ENCODE data around the gene FGF22.
A peak's percentile ranks its signal among the peaks of the same experiment; 100 is the strongest.

FGF22 gene

GRCh38 chr19:651991-652390, 12.3 kb downstream of the FGF22 start:
- peaks cover 20% of the 10 kb centered on the region for H3K4me1 Mint-ChIP-seq
- no peak overlapping the region for H3K27ac Mint-ChIP-seq
- H3K27me3 Mint-ChIP-seq (ENCODE audit: low read depth), result no peaks in the 10 kb centered on the region
- no peak overlapping the region for H3K4me3 Mint-ChIP-seq
- peaks cover 7% of the 10 kb centered on the region for H3K36me3 Mint-ChIP-seq (ENCODE audit: low read depth)
- TF ChIP-seq, protein P1, sequence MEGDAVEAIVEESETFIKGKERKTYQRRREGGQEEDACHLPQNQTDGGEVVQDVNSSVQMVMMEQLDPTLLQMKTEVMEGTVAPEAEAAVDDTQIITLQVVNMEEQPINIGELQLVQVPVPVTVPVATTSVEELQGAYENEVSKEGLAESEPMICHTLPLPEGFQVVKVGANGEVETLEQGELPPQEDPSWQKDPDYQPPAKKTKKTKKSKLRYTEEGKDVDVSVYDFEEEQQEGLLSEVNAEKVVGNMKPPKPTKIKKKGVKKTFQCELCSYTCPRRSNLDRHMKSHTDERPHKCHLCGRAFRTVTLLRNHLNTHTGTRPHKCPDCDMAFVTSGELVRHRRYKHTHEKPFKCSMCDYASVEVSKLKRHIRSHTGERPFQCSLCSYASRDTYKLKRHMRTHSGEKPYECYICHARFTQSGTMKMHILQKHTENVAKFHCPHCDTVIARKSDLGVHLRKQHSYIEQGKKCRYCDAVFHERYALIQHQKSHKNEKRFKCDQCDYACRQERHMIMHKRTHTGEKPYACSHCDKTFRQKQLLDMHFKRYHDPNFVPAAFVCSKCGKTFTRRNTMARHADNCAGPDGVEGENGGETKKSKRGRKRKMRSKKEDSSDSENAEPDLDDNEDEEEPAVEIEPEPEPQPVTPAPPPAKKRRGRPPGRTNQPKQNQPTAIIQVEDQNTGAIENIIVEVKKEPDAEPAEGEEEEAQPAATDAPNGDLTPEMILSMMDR (IDR thresholded peaks at IDR 0.05; ENCODE audit: unreplicated experiment in 3 of 3), result no peak
- no peaks in the 10 kb centered on the region for H3K9me3 Mint-ChIP-seq

- Mint-ChIP-seq H3K36me3 (ENCODE audit: low read depth) (peaks cover 7% of the 10 kb centered on the region), H3K4me1 (peaks cover 20% of the 10 kb centered on the region), H3K4me3 (no peak overlapping the region), H3K9me3 (no peaks in the 10 kb centered on the region), H3K27me3 (ENCODE audit: low read depth) (no peaks in the 10 kb centered on the region), H3K27ac (no peak overlapping the region)
- TF ChIP-seq, protein P1 (IDR thresholded peaks at IDR 0.05; ENCODE audit: unreplicated experiment in 3 of 3), result no peak
Observed at GRCh38 chr19:652467-653389, 13.0 kb downstream of the FGF22 start.

GRCh38 chr19:653425-653824, 13.7 kb downstream of the FGF22 start:
- TF ChIP-seq, protein P1 (IDR thresholded peaks at IDR 0.05; ENCODE audit: unreplicated experiment in 3 of 3), result no peak
- no peaks in the 10 kb centered on the region for H3K9me3 Mint-ChIP-seq

DNA sequence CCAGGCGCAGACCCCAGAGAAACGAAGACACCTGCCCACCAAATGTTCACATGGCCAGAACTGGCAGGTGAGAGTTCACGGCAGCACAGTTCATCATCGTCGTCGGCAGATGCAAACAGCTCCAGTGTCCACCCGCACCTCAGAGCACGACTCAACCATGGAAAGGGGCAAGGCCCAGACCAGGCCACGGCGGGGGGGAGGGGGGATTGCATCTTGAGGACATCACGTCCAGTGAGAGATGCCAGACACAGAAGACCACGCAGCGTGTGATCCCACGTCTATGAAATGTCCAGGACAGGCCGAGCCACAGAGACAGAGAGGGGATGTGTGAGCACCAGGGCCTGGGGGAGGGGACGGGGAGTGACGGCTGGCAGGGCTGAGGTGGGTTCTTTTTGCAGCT, 16.0 kb downstream of the FGF22 start:
- TF ChIP-seq, protein P1 (IDR thresholded peaks at IDR 0.05; ENCODE audit: unreplicated experiment in 3 of 3), result no peak
- Mint-ChIP-seq H3K4me3 (no peak overlapping the region), H3K4me1 (peaks cover 29% of the 10 kb centered on the region)

More at GRCh38 chr19:653425-653824, 13.7 kb downstream of the FGF22 start:
- H3K27ac Mint-ChIP-seq, result no peak overlapping the region
- peaks cover 20% of the 10 kb centered on the region for H3K4me1 Mint-ChIP-seq
- peaks cover 7% of the 10 kb centered on the region for H3K36me3 Mint-ChIP-seq (ENCODE audit: low read depth)
- H3K4me3 Mint-ChIP-seq, result no peak overlapping the region
- no peaks in the 10 kb centered on the region for H3K27me3 Mint-ChIP-seq (ENCODE audit: low read depth)

GRCh38 chr19:656751-657559, 17.3 kb downstream of the FGF22 start:
- Mint-ChIP-seq H3K9me3 (no peaks in the 10 kb centered on the region), H3K4me1 (peaks cover 42% of the 10 kb centered on the region), H3K4me3 (no peak overlapping the region), H3K36me3 (ENCODE audit: low read depth) (peaks cover 4% of the 10 kb centered on the region), H3K27me3 (ENCODE audit: low read depth) (no peaks in the 10 kb centered on the region), H3K27ac (no peak overlapping the region)
- TF ChIP-seq, protein P1 (IDR thresholded peaks at IDR 0.05; ENCODE audit: unreplicated experiment in 3 of 3), result no peak

More for the DNA sequence above, 16.0 kb downstream of the FGF22 start:
- Mint-ChIP-seq H3K27me3 (ENCODE audit: low read depth) (no peaks in the 10 kb centered on the region), H3K9me3 (no peaks in the 10 kb centered on the region), H3K27ac (peak overlapping the region in 2 of 3 experiments; percentile 44 to 51), H3K36me3 (ENCODE audit: low read depth) (peaks cover 6% of the 10 kb centered on the region)
